ENCODE measurements around the gene MOB2.

MOB2 gene

DNA sequence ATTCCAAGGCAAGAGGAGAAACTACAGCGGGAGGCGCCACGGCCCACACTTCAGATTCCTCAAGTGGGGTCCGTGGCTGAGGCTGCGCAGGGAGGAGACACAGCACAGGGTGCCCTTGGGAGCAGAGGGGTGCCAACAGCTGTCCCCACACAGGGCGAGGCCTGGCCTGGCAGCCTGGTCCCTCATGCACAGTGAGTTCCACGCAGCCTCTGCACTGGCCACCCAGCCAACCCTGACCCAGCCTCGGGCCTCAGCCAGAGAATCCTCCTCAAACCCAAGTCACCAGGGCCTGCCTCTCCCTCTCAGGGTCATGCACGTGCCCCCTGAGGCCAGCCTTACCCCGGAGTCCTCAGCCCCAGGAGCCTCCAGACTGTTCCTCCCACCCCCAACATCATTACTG, 22.4 kb upstream of the MOB2 start:
- Histone ChIP-seq H3K4me2 (ENCODE audit: low read depth, low read length, poor library complexity, severe bottlenecking) (no peak overlapping the region), H3K27me3 (ENCODE audit: low read length) (no peaks in the 10 kb centered on the region), H3F3A (ENCODE audit: insufficient read depth) (peaks cover 8% of the 10 kb centered on the region), H3K9me3 (ENCODE audit: insufficient read depth, low read length) (no peaks in the 10 kb centered on the region), H3K4me3 (ENCODE audit: insufficient read depth, low read length, poor library complexity, severe bottlenecking) (no peak overlapping the region), H2AFZ (ENCODE audit: low read depth, low read length, severe bottlenecking) (no peak overlapping the region), H3K9me2 (replicated peaks; ENCODE audit: insufficient read depth, low read length) (no peaks in the 10 kb centered on the region), H3K36me3 (ENCODE audit: low read length) (no peaks in the 10 kb centered on the region), H3K79me2 (ENCODE audit: insufficient read depth, low read length) (peaks cover 25% of the 10 kb centered on the region; the same call in 1 of the 2 replicates), H3K27ac (ENCODE audit: low read depth, low read length) (no peak overlapping the region), H3K9ac (ENCODE audit: low read length) (no peak overlapping the region), H4K20me1 (ENCODE audit: low read depth, low read length) (peaks cover 6% of the 10 kb centered on the region; the same call in 1 of the 2 replicates)
- TF ChIP-seq EZH2phosphoT487 (conservative IDR thresholded peaks at IDR 0.05; ENCODE audit: low read length): no peak
- TF ChIP-seq, protein P1, sequence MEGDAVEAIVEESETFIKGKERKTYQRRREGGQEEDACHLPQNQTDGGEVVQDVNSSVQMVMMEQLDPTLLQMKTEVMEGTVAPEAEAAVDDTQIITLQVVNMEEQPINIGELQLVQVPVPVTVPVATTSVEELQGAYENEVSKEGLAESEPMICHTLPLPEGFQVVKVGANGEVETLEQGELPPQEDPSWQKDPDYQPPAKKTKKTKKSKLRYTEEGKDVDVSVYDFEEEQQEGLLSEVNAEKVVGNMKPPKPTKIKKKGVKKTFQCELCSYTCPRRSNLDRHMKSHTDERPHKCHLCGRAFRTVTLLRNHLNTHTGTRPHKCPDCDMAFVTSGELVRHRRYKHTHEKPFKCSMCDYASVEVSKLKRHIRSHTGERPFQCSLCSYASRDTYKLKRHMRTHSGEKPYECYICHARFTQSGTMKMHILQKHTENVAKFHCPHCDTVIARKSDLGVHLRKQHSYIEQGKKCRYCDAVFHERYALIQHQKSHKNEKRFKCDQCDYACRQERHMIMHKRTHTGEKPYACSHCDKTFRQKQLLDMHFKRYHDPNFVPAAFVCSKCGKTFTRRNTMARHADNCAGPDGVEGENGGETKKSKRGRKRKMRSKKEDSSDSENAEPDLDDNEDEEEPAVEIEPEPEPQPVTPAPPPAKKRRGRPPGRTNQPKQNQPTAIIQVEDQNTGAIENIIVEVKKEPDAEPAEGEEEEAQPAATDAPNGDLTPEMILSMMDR (IDR thresholded peaks at IDR 0.05; ENCODE audit: insufficient read depth, low read length, poor library complexity, severe bottlenecking): no peak

DNA sequence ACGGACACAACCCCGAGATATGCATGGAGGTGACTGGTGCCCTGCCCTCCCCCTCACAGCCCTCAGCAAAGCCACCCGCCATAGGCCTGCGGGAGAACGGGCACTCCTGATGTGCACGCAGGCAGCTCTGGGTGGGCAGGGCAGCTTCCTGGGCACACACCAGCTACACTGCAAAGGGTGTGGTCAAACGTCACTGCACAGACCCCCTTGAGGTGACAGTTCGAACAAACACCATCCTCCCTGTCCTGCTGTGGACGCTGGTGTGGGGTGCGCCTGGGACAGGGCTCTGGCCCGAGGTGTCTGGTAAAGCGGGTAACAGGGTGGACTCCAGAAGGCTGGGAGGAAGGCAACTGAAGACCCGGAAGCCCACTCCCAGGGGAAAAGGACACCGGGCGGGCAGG, 21.9 kb upstream of the MOB2 start:
- Histone ChIP-seq H3F3A (ENCODE audit: insufficient read depth) (peaks cover 8% of the 10 kb centered on the region), H3K9ac (ENCODE audit: low read length) (no peak overlapping the region), H3K4me2 (ENCODE audit: low read depth, low read length, poor library complexity, severe bottlenecking) (no peak overlapping the region), H3K27me3 (ENCODE audit: low read length) (no peaks in the 10 kb centered on the region), H3K9me2 (replicated peaks; ENCODE audit: insufficient read depth, low read length) (no peaks in the 10 kb centered on the region), H3K9me3 (ENCODE audit: insufficient read depth, low read length) (no peaks in the 10 kb centered on the region), H3K36me3 (ENCODE audit: low read length) (no peaks in the 10 kb centered on the region), H3K27ac (ENCODE audit: low read depth, low read length) (no peak overlapping the region), H4K20me1 (ENCODE audit: low read depth, low read length) (peaks cover 6% of the 10 kb centered on the region; the same call in 1 of the 2 replicates), H2AFZ (ENCODE audit: low read depth, low read length, severe bottlenecking) (no peak overlapping the region), H3K79me2 (ENCODE audit: insufficient read depth, low read length) (peaks cover 25% of the 10 kb centered on the region; the same call in 1 of the 2 replicates), H3K4me3 (ENCODE audit: insufficient read depth, low read length, poor library complexity, severe bottlenecking) (no peak overlapping the region)
- no peak for TF ChIP-seq EZH2phosphoT487 (conservative IDR thresholded peaks at IDR 0.05; ENCODE audit: low read length)
- TF ChIP-seq, protein P1 (IDR thresholded peaks at IDR 0.05; ENCODE audit: insufficient read depth, low read length, poor library complexity, severe bottlenecking): no peak

DNA sequence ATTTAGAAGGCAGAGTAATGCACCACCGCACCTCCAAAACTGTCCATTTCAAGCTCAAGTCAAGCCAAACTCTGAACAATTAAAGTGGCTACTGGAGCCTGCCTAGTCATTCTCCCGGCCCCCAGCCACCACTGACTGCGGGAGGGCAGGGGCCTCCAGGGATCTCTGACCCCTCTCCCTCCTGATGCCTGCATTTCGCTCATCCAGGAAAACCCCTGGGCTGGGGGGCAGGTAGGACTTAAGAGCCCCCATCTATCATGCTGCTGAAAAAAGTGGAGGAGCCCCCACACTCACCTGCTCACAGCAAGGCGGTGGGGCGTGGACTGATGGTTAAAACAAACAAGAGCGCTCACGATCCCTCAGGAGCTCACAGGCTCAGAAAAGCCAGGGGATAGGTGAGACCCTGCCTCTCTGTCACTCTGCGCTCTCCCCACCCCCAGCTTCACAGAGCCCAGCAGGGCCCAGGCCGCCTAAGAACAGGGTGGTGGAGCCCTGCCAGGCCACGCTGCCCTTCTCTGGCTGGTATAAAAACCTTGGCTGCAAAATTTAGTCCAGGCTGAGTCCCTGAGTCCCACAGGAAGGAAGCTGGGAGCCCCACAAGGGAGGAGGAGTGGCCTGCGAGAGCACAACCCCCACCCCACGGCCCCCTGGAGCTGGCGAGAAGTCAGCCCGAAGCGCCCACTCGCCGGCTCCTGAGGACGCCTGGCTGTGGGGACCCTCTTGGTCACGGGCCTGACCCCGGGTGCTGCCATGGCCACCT, 21.0 kb upstream of the MOB2 start:
- Histone ChIP-seq H3K79me2 (ENCODE audit: insufficient read depth, low read length) (peaks cover 25% of the 10 kb centered on the region; the same call in 1 of the 2 replicates), H3K4me2 (ENCODE audit: low read depth, low read length, poor library complexity, severe bottlenecking) (no peak overlapping the region), H3K27ac (ENCODE audit: low read depth, low read length) (no peak overlapping the region), H2AFZ (ENCODE audit: low read depth, low read length, severe bottlenecking) (no peak overlapping the region), H3K9ac (ENCODE audit: low read length) (no peak overlapping the region), H3K9me3 (ENCODE audit: insufficient read depth, low read length) (no peaks in the 10 kb centered on the region), H3K27me3 (ENCODE audit: low read length) (no peaks in the 10 kb centered on the region), H3F3A (ENCODE audit: insufficient read depth) (peaks cover 6% of the 10 kb centered on the region), H3K4me3 (ENCODE audit: insufficient read depth, low read length, poor library complexity, severe bottlenecking) (no peak overlapping the region), H4K20me1 (ENCODE audit: low read depth, low read length) (no peaks in the 10 kb centered on the region; the same call in 1 of the 2 replicates), H3K36me3 (ENCODE audit: low read length) (no peaks in the 10 kb centered on the region), H3K9me2 (replicated peaks; ENCODE audit: insufficient read depth, low read length) (no peaks in the 10 kb centered on the region)
- TF ChIP-seq, protein P1 (IDR thresholded peaks at IDR 0.05; ENCODE audit: insufficient read depth, low read length, poor library complexity, severe bottlenecking): no peak
- no peak for TF ChIP-seq EZH2phosphoT487 (conservative IDR thresholded peaks at IDR 0.05; ENCODE audit: low read length)
